B cell (primary cell): ENCODE results near the gene LDLRAD2.

Source experiments
- EZH2 ChIP-seq: IDR thresholded peaks from 2 replicates; pipeline ENCODE4 v1.6.1; 2012; ENCODE audit warnings: borderline replicate concordance, low read depth, mild to moderate bottlenecking, moderate library complexity, low read length; ENCODE audit not compliant: insufficient read depth, poor library complexity, severe bottlenecking
- TF ChIP-seq, protein P1 (sequence below): fragments of 200-600 bp; IDR thresholded peaks from one replicate; pipeline ENCODE4 v1.8.0; 2022; ENCODE audit warnings: antibody characterized with exemption, mild to moderate bottlenecking

- TF ChIP-seq, protein P1, sequence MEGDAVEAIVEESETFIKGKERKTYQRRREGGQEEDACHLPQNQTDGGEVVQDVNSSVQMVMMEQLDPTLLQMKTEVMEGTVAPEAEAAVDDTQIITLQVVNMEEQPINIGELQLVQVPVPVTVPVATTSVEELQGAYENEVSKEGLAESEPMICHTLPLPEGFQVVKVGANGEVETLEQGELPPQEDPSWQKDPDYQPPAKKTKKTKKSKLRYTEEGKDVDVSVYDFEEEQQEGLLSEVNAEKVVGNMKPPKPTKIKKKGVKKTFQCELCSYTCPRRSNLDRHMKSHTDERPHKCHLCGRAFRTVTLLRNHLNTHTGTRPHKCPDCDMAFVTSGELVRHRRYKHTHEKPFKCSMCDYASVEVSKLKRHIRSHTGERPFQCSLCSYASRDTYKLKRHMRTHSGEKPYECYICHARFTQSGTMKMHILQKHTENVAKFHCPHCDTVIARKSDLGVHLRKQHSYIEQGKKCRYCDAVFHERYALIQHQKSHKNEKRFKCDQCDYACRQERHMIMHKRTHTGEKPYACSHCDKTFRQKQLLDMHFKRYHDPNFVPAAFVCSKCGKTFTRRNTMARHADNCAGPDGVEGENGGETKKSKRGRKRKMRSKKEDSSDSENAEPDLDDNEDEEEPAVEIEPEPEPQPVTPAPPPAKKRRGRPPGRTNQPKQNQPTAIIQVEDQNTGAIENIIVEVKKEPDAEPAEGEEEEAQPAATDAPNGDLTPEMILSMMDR, result no peak
- no peak for TF ChIP-seq EZH2
Observed at GRCh38 chr1:21834666-21835065, 22.6 kb downstream of the LDLRAD2 start.
